ENCODE measurements around the gene TRPV3. TPM values are rescaled to one million over a fixed set of nuclear protein-coding genes. Genes with fewer than 3 reads are reported as not detected.

TRPV3 gene
- total and polyA plus RNA-seq, 10 donors, result 0.13 to 2.0 (median 0.99) TPM

GRCh38 chr17:3529817-3530741, 27.5 kb downstream of the TRPV3 start:
- Histone ChIP-seq H3K9me3 (no peaks in the 10 kb centered on the region), H3K27me3 (replicated peaks in 1 of 7) (peaks cover 0 to 36% (median 0%) of the 10 kb centered on the region in 7 donors), H3K4me1 (peaks cover 0 to 8% (median 0%) of the 10 kb centered on the region in 6 donors), H3K27ac (no peak overlapping the region), H3K4me3 (no peak overlapping the region), H3K36me3 (no peaks in the 10 kb centered on the region)
- 63 to 87% (median 71%) methylated on average over 27 to 32 of the region's 32 CpGs for WGBS, 5 donors
- TF ChIP-seq POLR2AphosphoS5 (IDR thresholded peaks at IDR 0.05) (peak in 1 of 3 donors; percentile 36), CTCF (IDR thresholded peaks at IDR 0.05 in 8 of 11, conservative IDR thresholded peaks at IDR 0.05 in 3 of 11) (no peak)
- peak; percentile 66 for DNase-seq
- intact Hi-C loops (cut with DNase I; ENCODE audit: low total_unique reads), result no loop called here

GRCh38 chr17:3528880-3529511, 28.6 kb downstream of the TRPV3 start:
- Histone ChIP-seq H3K9me3 (no peaks in the 10 kb centered on the region), H3K36me3 (no peaks in the 10 kb centered on the region), H3K4me3 (no peak overlapping the region), H3K27ac (no peak overlapping the region), H3K4me1 (no peaks in the 10 kb centered on the region), H3K27me3 (replicated peaks in 1 of 7) (peaks cover 0 to 36% (median 0%) of the 10 kb centered on the region in 7 donors)
- DNase-seq, result peak; percentile 43
- intact Hi-C loops (cut with DNase I; ENCODE audit: low total_unique reads), result no loop called here
- WGBS, 5 donors, result 50 to 60% (median 56%) methylated on average over 10 to 11 of the region's 11 CpGs
- TF ChIP-seq POLR2A (IDR thresholded peaks at IDR 0.05), result no peak
- TF ChIP-seq POLR2AphosphoS5 (IDR thresholded peaks at IDR 0.05), result no peak
- TF ChIP-seq CTCF (IDR thresholded peaks at IDR 0.05 in 8 of 11, conservative IDR thresholded peaks at IDR 0.05 in 3 of 11), result no peak

GRCh38 chr17:3528403-3528851, 29.2 kb downstream of the TRPV3 start:
- H3K4me3 ChIP-seq, result no peak overlapping the region
- H3K4me1 ChIP-seq, result no peaks in the 10 kb centered on the region
- peaks cover 0 to 36% (median 0%) of the 10 kb centered on the region in 7 donors for H3K27me3 ChIP-seq (replicated peaks in 1 of 7)
- no peaks in the 10 kb centered on the region for H3K9me3 ChIP-seq
- TF ChIP-seq POLR2AphosphoS5 (IDR thresholded peaks at IDR 0.05) (no peak), CTCF (IDR thresholded peaks at IDR 0.05 in 8 of 11, conservative IDR thresholded peaks at IDR 0.05 in 3 of 11) (no peak), POLR2A (IDR thresholded peaks at IDR 0.05) (no peak)
- H3K36me3 ChIP-seq, result no peaks in the 10 kb centered on the region
- 67 to 85% (median 73%) methylated on average over 14 of the region's 14 CpGs for WGBS, 5 donors
- DNase-seq, result peak; percentile 41
- intact Hi-C loops (cut with DNase I; ENCODE audit: low total_unique reads), result no loop called here
- no peak overlapping the region for H3K27ac ChIP-seq

GRCh38 chr17:3527896-3528295, 29.7 kb downstream of the TRPV3 start:
- Histone ChIP-seq H3K4me1 (no peaks in the 10 kb centered on the region), H3K9me3 (no peaks in the 10 kb centered on the region), H3K27ac (no peak overlapping the region), H3K27me3 (replicated peaks in 1 of 7) (peaks cover 0 to 33% (median 0%) of the 10 kb centered on the region in 7 donors), H3K36me3 (no peaks in the 10 kb centered on the region), H3K4me3 (no peak overlapping the region)
- no peak for TF ChIP-seq CTCF (IDR thresholded peaks at IDR 0.05 in 8 of 11, conservative IDR thresholded peaks at IDR 0.05 in 3 of 11)
- no peak for TF ChIP-seq POLR2AphosphoS5 (IDR thresholded peaks at IDR 0.05)
- no peak for TF ChIP-seq POLR2A (IDR thresholded peaks at IDR 0.05)
- WGBS, 5 donors, result 86 to 97% (median 91%) methylated on average over 8 of the region's 8 CpGs
- peak; percentile 25 for DNase-seq
- intact Hi-C loops (cut with DNase I; ENCODE audit: low total_unique reads), result no loop called here
